ENCODE results near the gene OR3A3. TPM values are rescaled to one million over a fixed set of nuclear protein-coding genes. Genes with fewer than 3 reads are reported as not detected.
"Not testable (repeated sequence)": the region's sequence is repeated elsewhere in the genome, so short reads cannot be mapped to it uniquely, and the experiment has no call there.

The OR3A3 gene
- total and polyA plus RNA-seq, 3 donors from 2014 or later, result not detected

GRCh38 chr17:3415610-3416009, 4.4 kb downstream of the OR3A3 start:
- no peak overlapping the region for H3K27ac ChIP-seq
- no peaks in the 10 kb centered on the region for H3K9me3 ChIP-seq
- intact Hi-C loops (cut with DNase I; ENCODE audit: low total_unique reads), result no loop called here
- H3K4me1 ChIP-seq, result no peaks in the 10 kb centered on the region
- TF ChIP-seq CTCF (IDR thresholded peaks at IDR 0.05), result no peak
- no peak for TF ChIP-seq POLR2A (IDR thresholded peaks at IDR 0.05)
- H3K4me3 ChIP-seq, result no peak overlapping the region
- 88 to 89% methylated on average over 5 of the region's 5 CpGs for WGBS, 2 donors
- no peaks in the 10 kb centered on the region for H3K36me3 ChIP-seq (ENCODE audit: low read depth, missing control alignments)
- no peaks in the 10 kb centered on the region for H3K27me3 ChIP-seq
- DNase-seq, result no peak

GRCh38 chr17:3418222-3418621, 7.1 kb downstream of the OR3A3 start:
- TF ChIP-seq CTCF (IDR thresholded peaks at IDR 0.05) (no peak), POLR2A (IDR thresholded peaks at IDR 0.05) (no peak)
- Histone ChIP-seq H3K4me1 (no peaks in the 10 kb centered on the region), H3K36me3 (ENCODE audit: low read depth, missing control alignments) (no peaks in the 10 kb centered on the region), H3K9me3 (no peaks in the 10 kb centered on the region), H3K27me3 (no peaks in the 10 kb centered on the region), H3K4me3 (no peak overlapping the region), H3K27ac (no peak overlapping the region)
- 59 to 63% methylated on average over 2 of the region's 2 CpGs for WGBS, 2 donors
- no peak for DNase-seq
- intact Hi-C loops (cut with DNase I; ENCODE audit: low total_unique reads), result no loop called here

GRCh38 chr17:3433215-3433614, 22.0 kb downstream of the OR3A3 start:
- WGBS, 2 donors, result 23 to 24% methylated on average over 7 of the region's 7 CpGs
- H3K4me1 ChIP-seq; H3K4me3 ChIP-seq; H3K9me3 ChIP-seq; intact Hi-C loops (cut with DNase I; ENCODE audit: low total_unique reads); H3K36me3 ChIP-seq (ENCODE audit: low read depth, missing control alignments); H3K27me3 ChIP-seq; H3K27ac ChIP-seq: not testable (repeated sequence)
- peak; percentile 34 for DNase-seq

- 64 to 71% methylated on average over 3 of the region's 3 CpGs for WGBS, 2 donors
- TF ChIP-seq POLR2A (IDR thresholded peaks at IDR 0.05), result no peak
- TF ChIP-seq CTCF (IDR thresholded peaks at IDR 0.05), result no peak
- Histone ChIP-seq H3K4me1 (no peaks in the 10 kb centered on the region), H3K27ac (no peak within 1 kb of the TSS), H3K4me3 (no peak within 1 kb of the TSS), H3K9me3 (no peaks in the 10 kb centered on the region), H3K36me3 (ENCODE audit: low read depth, missing control alignments) (no peaks in the 10 kb centered on the region), H3K27me3 (no peaks in the 10 kb centered on the region)
- intact Hi-C loops (cut with DNase I; ENCODE audit: low total_unique reads), result no loop called here
- no peak for DNase-seq
Measured at GRCh38 chr17:3433741-3434140, 22.6 kb downstream of the OR3A3 start, which contains the start of gene OR1E2. Gene OR1E2 (minus strand): TSS chr17:3433841. CDS start chr17:3433841, 0 bp downstream.

GRCh38 chr17:3438368-3438767, 27.2 kb downstream of the OR3A3 start:
- no peak for DNase-seq
- Histone ChIP-seq H3K9me3 (no peaks in the 10 kb centered on the region), H3K27me3 (no peaks in the 10 kb centered on the region), H3K4me3 (no peak overlapping the region), H3K4me1 (no peaks in the 10 kb centered on the region), H3K27ac (no peak overlapping the region), H3K36me3 (ENCODE audit: low read depth, missing control alignments) (no peaks in the 10 kb centered on the region)
- TF ChIP-seq POLR2A (IDR thresholded peaks at IDR 0.05) (no peak), CTCF (IDR thresholded peaks at IDR 0.05) (no peak)
- WGBS, 2 donors, result 72 to 77% methylated on average over 1 of the region's 1 CpG
- intact Hi-C loops (cut with DNase I; ENCODE audit: low total_unique reads), result no loop called here

Data from testis (tissue), 3 donors.